Type B pancreatic cell (in vitro differentiated cells): ENCODE results near the gene DHX40. TPM values are rescaled to one million over a fixed set of nuclear protein-coding genes. Genes with fewer than 3 reads are reported as not detected.
"Not testable (repeated sequence)": the region's sequence is repeated elsewhere in the genome, so short reads cannot be mapped to it uniquely, and the experiment has no call there.

Experiments
- DNase-seq: peaks from one replicate; pipeline ENCODE4 v3.0.0; 2021; ENCODE audit warnings: mixed read lengths; ENCODE audit not compliant: unreplicated experiment; ENCODE audit errors: extremely low spot score
- H3K27ac Mint-ChIP-seq: 2 replicates; pipeline ENCODE4 v1.8.0; 2021; ENCODE audit warnings: mild to moderate bottlenecking, mixed read lengths
- H3K27me3 Mint-ChIP-seq: 2 replicates; pipeline ENCODE4 v1.8.0; 2021; ENCODE audit warnings: mixed read lengths
- H3K36me3 Mint-ChIP-seq: 2 replicates; pipeline ENCODE4 v1.8.0; 2021; ENCODE audit warnings: mixed read lengths
- H3K4me1 Mint-ChIP-seq: one replicate; pipeline ENCODE4 v1.8.0; 2021; ENCODE audit warnings: mixed read lengths; ENCODE audit not compliant: unreplicated experiment
- H3K4me3 Mint-ChIP-seq: 2 replicates; pipeline ENCODE4 v1.8.0; 2021; ENCODE audit warnings: mild to moderate bottlenecking, mixed read lengths
- H3K9me3 Mint-ChIP-seq: 2 replicates; pipeline ENCODE4 v1.8.0; 2021; ENCODE audit warnings: mixed read lengths
- total RNA-seq: library from RNA; stranded (reverse); gene quantifications from 2 replicates; pipeline ENCODE4 v1.2.1, GENCODE V29; 2021; ENCODE audit warnings: low replicate concordance
- TF ChIP-seq, protein P1 (sequence below): fragments of 200-600 bp; sonication (generic); conservative IDR thresholded peaks from 2 replicates; pipeline ENCODE4 v1.5.0; 2021; ENCODE audit warnings: antibody characterized with exemption, mild to moderate bottlenecking

DHX40 gene
- total RNA-seq, 1 donor from 2014 or later = 50.4 TPM

DNA sequence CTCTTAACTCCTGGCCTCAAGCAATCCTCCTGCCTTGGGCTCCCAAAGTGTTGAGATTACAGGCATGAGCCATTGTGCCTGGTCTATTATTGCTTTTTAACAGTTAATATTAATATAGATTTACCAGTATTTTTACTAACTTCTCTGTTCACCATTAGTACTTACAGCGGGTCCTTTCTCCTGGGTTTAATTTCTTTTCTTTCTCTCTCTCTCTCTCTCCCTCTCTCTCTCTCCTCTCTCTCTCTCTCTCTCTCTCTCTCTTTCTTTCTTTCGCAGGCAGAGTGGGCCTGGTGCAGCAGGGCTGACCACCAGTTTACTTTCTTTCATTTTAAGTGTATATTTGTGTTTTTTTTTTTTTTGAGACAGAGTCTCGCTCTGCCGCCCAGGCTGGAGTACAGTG is 14.7 kb upstream of the DHX40 start:
- no peak overlapping the region for H3K4me3 Mint-ChIP-seq
- peaks cover 9% of the 10 kb centered on the region for H3K27me3 Mint-ChIP-seq
- TF ChIP-seq, protein P1, sequence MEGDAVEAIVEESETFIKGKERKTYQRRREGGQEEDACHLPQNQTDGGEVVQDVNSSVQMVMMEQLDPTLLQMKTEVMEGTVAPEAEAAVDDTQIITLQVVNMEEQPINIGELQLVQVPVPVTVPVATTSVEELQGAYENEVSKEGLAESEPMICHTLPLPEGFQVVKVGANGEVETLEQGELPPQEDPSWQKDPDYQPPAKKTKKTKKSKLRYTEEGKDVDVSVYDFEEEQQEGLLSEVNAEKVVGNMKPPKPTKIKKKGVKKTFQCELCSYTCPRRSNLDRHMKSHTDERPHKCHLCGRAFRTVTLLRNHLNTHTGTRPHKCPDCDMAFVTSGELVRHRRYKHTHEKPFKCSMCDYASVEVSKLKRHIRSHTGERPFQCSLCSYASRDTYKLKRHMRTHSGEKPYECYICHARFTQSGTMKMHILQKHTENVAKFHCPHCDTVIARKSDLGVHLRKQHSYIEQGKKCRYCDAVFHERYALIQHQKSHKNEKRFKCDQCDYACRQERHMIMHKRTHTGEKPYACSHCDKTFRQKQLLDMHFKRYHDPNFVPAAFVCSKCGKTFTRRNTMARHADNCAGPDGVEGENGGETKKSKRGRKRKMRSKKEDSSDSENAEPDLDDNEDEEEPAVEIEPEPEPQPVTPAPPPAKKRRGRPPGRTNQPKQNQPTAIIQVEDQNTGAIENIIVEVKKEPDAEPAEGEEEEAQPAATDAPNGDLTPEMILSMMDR = no peak
- H3K9me3 Mint-ChIP-seq = no peaks in the 10 kb centered on the region
- DNase-seq = no peak
- H3K27ac Mint-ChIP-seq = no peak overlapping the region
- H3K36me3 Mint-ChIP-seq = no peaks in the 10 kb centered on the region
- peaks cover 12% of the 10 kb centered on the region for H3K4me1 Mint-ChIP-seq

DNA sequence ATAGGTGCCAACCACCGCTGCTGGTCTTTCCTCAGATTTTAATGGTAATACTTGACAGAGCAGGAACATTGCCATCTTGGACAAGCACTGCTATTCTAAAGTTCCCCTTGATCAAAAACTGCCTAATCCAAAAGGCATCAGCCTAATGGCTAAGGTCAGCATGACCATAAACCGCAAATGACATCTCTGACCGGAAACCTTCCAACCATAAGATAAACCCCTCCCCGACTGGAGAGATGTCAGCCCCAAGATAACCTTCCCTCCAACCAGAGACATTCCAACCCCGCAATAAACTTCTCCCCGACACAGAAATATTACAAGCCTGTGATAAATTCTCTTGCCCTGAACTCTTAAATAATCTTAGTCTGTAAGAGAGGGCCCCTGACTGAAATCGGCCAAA is 7.4 kb upstream of the DHX40 start:
- no peak for DNase-seq
- Mint-ChIP-seq H3K9me3 (no peaks in the 10 kb centered on the region), H3K27ac (no peak overlapping the region), H3K36me3 (no peaks in the 10 kb centered on the region), H3K27me3 (peaks cover 10% of the 10 kb centered on the region), H3K4me1 (no peaks in the 10 kb centered on the region), H3K4me3 (no peak overlapping the region)
- TF ChIP-seq, protein P1 = no peak

DNA sequence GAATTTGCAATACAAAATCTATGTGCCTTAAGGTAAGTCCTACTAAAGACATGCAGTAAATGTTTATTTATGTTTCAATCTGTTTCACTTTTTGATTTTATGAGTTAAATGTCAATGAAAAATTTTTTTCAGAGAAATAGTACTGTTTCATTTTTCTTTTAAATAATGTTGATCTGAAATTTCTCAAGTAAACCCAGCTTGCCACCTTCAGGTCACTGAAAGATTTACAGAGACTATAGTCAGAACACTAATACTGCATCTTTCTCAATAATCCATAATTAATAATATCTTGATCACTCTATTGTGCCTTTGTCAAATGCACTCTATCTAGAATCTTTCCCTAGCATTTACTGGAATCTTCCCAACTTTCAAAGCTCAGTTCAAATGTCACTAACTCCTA is 6.5 kb upstream of the DHX40 start:
- H3K4me3 Mint-ChIP-seq = no peak overlapping the region
- H3K27me3 Mint-ChIP-seq = peaks cover 10% of the 10 kb centered on the region
- no peaks in the 10 kb centered on the region for H3K9me3 Mint-ChIP-seq
- TF ChIP-seq, protein P1 = peak; percentile 57
- no peaks in the 10 kb centered on the region for H3K36me3 Mint-ChIP-seq
- H3K27ac Mint-ChIP-seq = no peak overlapping the region
- no peak for DNase-seq
- H3K4me1 Mint-ChIP-seq = no peaks in the 10 kb centered on the region

DNA sequence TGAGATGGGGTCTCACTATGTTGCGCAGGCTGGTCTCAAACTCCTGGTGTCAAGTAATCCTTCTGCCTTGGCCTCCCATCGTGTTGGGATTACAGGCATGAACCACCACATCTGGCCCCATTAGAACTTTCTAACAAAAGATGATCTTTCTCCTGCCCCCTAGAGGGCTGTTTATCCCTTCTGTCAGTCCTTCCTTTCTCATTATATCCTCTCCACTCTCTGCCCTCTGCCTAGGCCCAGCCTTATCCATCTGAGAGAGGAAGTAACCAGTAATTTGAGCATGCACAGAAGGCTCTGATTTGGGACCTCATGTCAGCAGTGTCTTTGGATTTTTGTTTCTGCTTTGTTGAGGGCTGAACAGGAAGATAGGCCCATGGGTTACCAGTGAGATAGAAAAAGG is 4.4 kb upstream of the DHX40 start:
- TF ChIP-seq, protein P1 = peak; percentile 52
- H3K27me3 Mint-ChIP-seq = peaks cover 7% of the 10 kb centered on the region
- peaks cover 3% of the 10 kb centered on the region for H3K36me3 Mint-ChIP-seq
- no peak for DNase-seq
- peaks cover 6% of the 10 kb centered on the region for H3K9me3 Mint-ChIP-seq
- no peak overlapping the region for H3K4me3 Mint-ChIP-seq
- H3K4me1 Mint-ChIP-seq = peaks cover 5% of the 10 kb centered on the region
- H3K27ac Mint-ChIP-seq = no peak overlapping the region

DNA sequence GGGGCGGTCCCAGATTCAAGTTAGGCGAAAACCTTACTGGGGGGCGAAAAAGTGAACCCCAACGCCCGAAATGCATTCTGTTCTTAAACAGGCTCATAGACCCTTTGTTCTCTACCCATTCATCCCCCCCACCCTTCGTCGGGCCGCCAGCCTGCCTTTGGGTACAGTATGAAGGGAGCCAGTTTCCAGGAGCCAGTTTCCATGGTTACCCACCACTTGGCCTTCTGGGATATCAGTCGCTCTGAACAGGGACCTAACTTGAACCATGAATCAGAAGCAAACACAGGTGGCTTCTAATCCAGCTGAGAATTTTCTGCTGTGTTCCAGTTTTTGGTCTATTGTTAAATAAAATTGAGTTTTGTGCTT is 532 bp downstream of the DHX40 start:
- peaks cover 6% of the 10 kb centered on the region for H3K36me3 Mint-ChIP-seq
- TF ChIP-seq, protein P1 = no peak

DNA sequence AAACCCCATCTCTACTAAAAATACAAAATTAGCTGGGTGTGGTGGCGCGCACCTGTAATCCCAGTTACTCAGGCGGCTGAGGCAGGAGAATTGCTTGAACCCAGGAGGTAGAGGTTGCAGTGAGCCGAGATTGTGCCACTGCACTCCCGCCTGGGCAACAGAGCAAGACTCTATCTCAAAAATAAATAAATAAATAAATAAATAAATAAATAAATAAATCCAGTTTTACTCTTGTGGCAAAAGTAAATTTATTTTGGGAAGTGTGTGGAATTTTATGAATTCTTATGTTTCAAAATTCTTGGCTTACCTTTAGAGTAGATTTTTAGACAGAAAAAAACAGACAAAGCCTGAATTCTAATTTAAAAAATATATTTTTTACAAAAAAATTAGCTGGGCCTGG is 3.7 kb downstream of the DHX40 start:
- H3K4me3 Mint-ChIP-seq, H3K27ac Mint-ChIP-seq, H3K9me3 Mint-ChIP-seq, H3K36me3 Mint-ChIP-seq, DNase-seq, H3K27me3 Mint-ChIP-seq: not testable (repeated sequence)
- peaks cover 14% of the 10 kb centered on the region for H3K4me1 Mint-ChIP-seq

More for the DNA sequence above, 532 bp downstream of the DHX40 start:
- peaks cover 14% of the 10 kb centered on the region for H3K4me1 Mint-ChIP-seq
- H3K27me3 Mint-ChIP-seq = peaks cover 7% of the 10 kb centered on the region
- H3K9me3 Mint-ChIP-seq = peaks cover 6% of the 10 kb centered on the region
- peak overlapping the region; percentile 99 for H3K27ac Mint-ChIP-seq
- peak overlapping the region; percentile 100 for H3K4me3 Mint-ChIP-seq
- no peak for DNase-seq
